K562 (cell line): ENCODE measurements around the gene SH3D19. TPM values are rescaled to one million over a fixed set of nuclear protein-coding genes. Genes with fewer than 3 reads are reported as not detected.

Experiments used
- ATAC-seq: fragments of 200-7000 bp; cut with Tn5 transposase; 3 replicates; pipeline ENCODE4 v1.9.1; 2020; ENCODE audit warnings: moderate library complexity
- BruUV-seq: library from RNA; stranded (reverse); fragments of 400-500 nt; replicated peaks from 2 replicates; lab custom pipeline; 2021; lab: Mats Ljungman, UMichigan
- CTCF ChIA-PET: fragments of 300-600 bp; formaldehyde crosslinking; extraction: SDS; loops from one replicate; lab custom pipeline; 2021; ENCODE audit warnings: low intra/inter-chr PET ratio; lab: Yijun Ruan, JAX
- POLR2A ChIA-PET: fragments of 300-600, 350-650 bp; sonication (Branson Sonifier 250); formaldehyde crosslinking; extraction: SDS; loops from one replicate; lab custom pipeline; 2021; ENCODE audit warnings: antibody characterized with exemption, inconsistent platforms; lab: Yijun Ruan, JAX
- DNase-seq, 4 experiments: peaks; one replicate each; pipeline versions ENCODE4 v3.0.0 to v3.0.0-alpha.2; 2011 to 2018; ENCODE audit warnings: low spot score in 3 of 4, mixed read lengths in 3 of 4; ENCODE audit errors: extremely low read depth in 1 of 4
- FAIRE-seq: peaks from 2 replicates; lab custom pipeline; 2011; peaks lifted over from hg19 to GRCh38; lab: Jason Lieb, UNC
- H2AFZ ChIP-seq: 2 replicates; pipeline ENCODE4 v1.6.0; 2011; ENCODE audit warnings: low read depth, low read length, control low read depth, inconsistent platforms
- H3K27ac ChIP-seq: fragments of 200-600 bp; 3 replicates; pipeline ENCODE4 v1.8.0; 2011; ENCODE audit warnings: low read depth, mild to moderate bottlenecking, control low read depth, inconsistent platforms, low read length, moderate library complexity, mixed read lengths; ENCODE audit errors: extremely low read depth
- H3K27me3 ChIP-seq, 2 experiments: fragments of 300-600 bp in 1 of 2; 2 replicates in 1 of 2; 3 replicates in 1 of 2; pipeline versions ENCODE4 v1.6.0 to v1.8.0; 2011; ENCODE audit warnings: inconsistent platforms in 2 of 2, low read length in 2 of 2, mild to moderate bottlenecking in 1 of 2, mixed read lengths in 1 of 2, moderate library complexity in 1 of 2; ENCODE audit not compliant: control insufficient read depth in 2 of 2, insufficient read depth in 2 of 2
- H3K36me3 ChIP-seq: fragments of 300-600 bp; 3 replicates; pipeline ENCODE4 v1.8.0; 2011; ENCODE audit warnings: mild to moderate bottlenecking, low read length, inconsistent platforms; ENCODE audit not compliant: control insufficient read depth, insufficient read depth
- H3K4me1 ChIP-seq, 2 experiments: fragments of 200-600 bp in 1 of 2; replicated peaks in 1 of 2; 2 replicates in 1 of 2; 3 replicates in 1 of 2; pipeline versions ENCODE4 v1.5.1 to v1.8.0; 2011; ENCODE audit warnings: inconsistent platforms in 2 of 2, low read length in 2 of 2, mild to moderate bottlenecking in 1 of 2, mixed read lengths in 1 of 2, moderate library complexity in 1 of 2; ENCODE audit not compliant: control insufficient read depth in 2 of 2, insufficient read depth in 2 of 2
- H3K4me2 ChIP-seq: 2 replicates; pipeline ENCODE4 v1.6.1; 2011; ENCODE audit warnings: low read length, control low read depth, inconsistent platforms, mixed read lengths; ENCODE audit not compliant: insufficient read depth
- H3K4me3 ChIP-seq: fragments of 200-600 bp; sonication (generic), shearing (Covaris generic); 2 replicates; pipeline ENCODE4 v1.5.1; 2016; ENCODE audit warnings: control low read depth, inconsistent platforms
- H3K79me2 ChIP-seq: fragments of 200-600 bp; 3 replicates; pipeline ENCODE4 v1.8.0; 2011; ENCODE audit warnings: low read length, inconsistent platforms; ENCODE audit not compliant: control insufficient read depth, insufficient read depth
- H3K9ac ChIP-seq, 2 experiments: 2 replicates each; pipeline versions ENCODE4 v1.6.0 to v1.6.1; 2011; ENCODE audit warnings: low read depth in 2 of 2, low read length in 2 of 2, control low read depth in 1 of 2, inconsistent platforms in 1 of 2, mild to moderate bottlenecking in 1 of 2, mixed read lengths in 1 of 2; ENCODE audit not compliant: insufficient read depth in 1 of 2
- H3K9me1 ChIP-seq: one replicate; pipeline ENCODE4 v1.6.0; 2011; ENCODE audit warnings: inconsistent platforms, mild to moderate bottlenecking, low read length, moderate library complexity; ENCODE audit not compliant: control insufficient read depth, insufficient read depth
- H3K9me3 ChIP-seq: replicated peaks from 2 replicates; pipeline ENCODE4 v1.5.1; 2011; ENCODE audit warnings: low read depth, low read length, inconsistent platforms; ENCODE audit not compliant: control insufficient read depth, insufficient read depth
- H4K20me1 ChIP-seq: replicated peaks from 2 replicates; pipeline ENCODE4 v1.6.1; 2011; ENCODE audit warnings: low read length, inconsistent platforms, mixed read lengths; ENCODE audit not compliant: control insufficient read depth, insufficient read depth
- ESRRB ChIP-seq: fragments of 250-450 bp; sonication (Bioruptor Pico); IDR thresholded peaks from 2 replicates; pipeline ENCODE4 v1.5.0; 2020; ENCODE audit warnings: mild to moderate bottlenecking, moderate library complexity, borderline replicate concordance
- GTF2B ChIP-seq: IDR thresholded peaks from 2 replicates; pipeline ENCODE4 v1.6.1; 2011; ENCODE audit not compliant: insufficient read length; ENCODE audit errors: extremely low read depth
- MCM5 ChIP-seq: fragments of 450-650 bp; IDR thresholded peaks from 2 replicates; pipeline ENCODE4 v1.6.1; 2016; ENCODE audit warnings: low read depth
- NFIC ChIP-seq: fragments of 450-650 bp; IDR thresholded peaks from 2 replicates; pipeline ENCODE4 v1.6.1; 2017; ENCODE audit warnings: mild to moderate bottlenecking, inconsistent platforms
- ZBTB12 ChIP-seq: fragments of 250-450 bp; sonication (Bioruptor Pico); IDR thresholded peaks from 2 replicates; pipeline ENCODE4 v1.4.0; 2020
- WGBS: fragments of 100-300 bp; shearing (Covaris generic); methylation state at CpG from one replicate; pipeline ENCODE4 v1.1.6; 2016; ENCODE audit warnings: low coverage, mixed read lengths; ENCODE audit not compliant: insufficient coverage; ENCODE audit errors: missing lambda C conversion rate; 5-methylcytosine and 5-hydroxymethylcytosine counted together
- in situ Hi-C: fragments of 300-500 bp; cut with MboI; formaldehyde crosslinking; loops from 4 replicates; pipeline ENCODE4 v1.15.0; 2018; ENCODE audit warnings: inconsistent platforms, mixed read lengths
- intact Hi-C: fragments of 100-400 bp; cut with micrococcal nuclease; formaldehyde crosslinking; loops from 2 replicates; pipeline ENCODE4 v1.14.2; 2022
- polyA plus RNA-seq, 8 experiments: library from polyadenylated mRNA; depleted of rRNA in 4 of 8; stranded (reverse) in 5 of 8; unstranded in 3 of 8; fragments of >200 nt; fragmentation: Nextera tagmentation in 2 of 8; fragmentation: Illumina TruSeq in 1 of 8; extraction: Ambion mirVana in 2 of 8; extraction: Trizol in 1 of 8; gene quantifications; 2 replicates each; pipeline versions ENCODE4 v1.2.1 to v1.2.3, GENCODE V29; 2011 to 2014; ENCODE audit warnings: inconsistent platforms in 1 of 8, missing spikeins in 1 of 8
- total RNA-seq, 7 experiments: library from RNA; depleted of rRNA in 6 of 7; stranded (reverse); fragments of >200 nt in 6 of 7; fragmentation: Illumina TruSeq in 2 of 7; extraction: Trizol in 2 of 7; gene quantifications; 2 replicates each; pipeline versions ENCODE4 v1.2.1 to v1.2.3, GENCODE V29; 2011 to 2021; ENCODE audit warnings: low replicate concordance in 1 of 7

Gene SH3D19
- total and polyA plus RNA-seq, 9 of the 15 experiments (the other 6 are each of a cell fraction or from before 2014, with no cell fraction given), result 0.42 to 2.2 (median 1.1) TPM; not detected in 6

- ATAC-seq, result no peak; the same call in 2 of the 3 replicates
- intact Hi-C loops (no loop called here), in situ Hi-C loops (no loop called here)
- no peaks in the 10 kb centered on the region for H3K79me2 ChIP-seq
- H3K27me3 ChIP-seq, result peaks cover 2 to 18% of the 10 kb centered on the region in 2 experiments; a peak in 4 of 5 replicates
- TF ChIP-seq NFIC (peak; percentile 63), ESRRB (CRISPR knock-in tag) (no peak)
- no peaks in the 10 kb centered on the region for H4K20me1 ChIP-seq
- H3K4me2 ChIP-seq, result no peak overlapping the region
- 1% methylated on average over 7 of the region's 7 CpGs for WGBS
- H3K27ac ChIP-seq, result no peak overlapping the region
- FAIRE-seq, result no peak
- H3K9ac ChIP-seq, result no peak overlapping the region
- H3K36me3 ChIP-seq, result no peaks in the 10 kb centered on the region
- no peak overlapping the region for H3K4me3 ChIP-seq
- no peaks in the 10 kb centered on the region for H3K9me3 ChIP-seq
- no peak for DNase-seq
- no peaks in the 10 kb centered on the region for H3K4me1 ChIP-seq
- no peak overlapping the region for H2AFZ ChIP-seq
- no TSS peak for BruUV-seq
- ChIA-PET CTCF (no interaction called here), POLR2A (no interaction called here)
- no peaks in the 10 kb centered on the region for H3K9me1 ChIP-seq
Observed at GRCh38 chr4:151175233-151175632, 150.2 kb downstream of the SH3D19 start.

- CTCF ChIA-PET, result no interaction called here
Observed at GRCh38 chr4:151174784-151175183, 150.6 kb downstream of the SH3D19 start.

More at GRCh38 chr4:151174784-151175183, 150.6 kb downstream of the SH3D19 start:
- H2AFZ ChIP-seq, result no peak overlapping the region
- 0% methylated on average over 7 of the region's 7 CpGs for WGBS
- H3K9me1 ChIP-seq, result no peaks in the 10 kb centered on the region
- no peak for FAIRE-seq
- no TSS peak for BruUV-seq
- no peak overlapping the region for H3K4me3 ChIP-seq
- in situ Hi-C loops, result no loop called here
- H3K9ac ChIP-seq, result no peak overlapping the region
- TF ChIP-seq GTF2B (no peak), MCM5 (no peak), ZBTB12 (CRISPR knock-in tag) (no peak)
- TF ChIP-seq, all 486 proteins: peak for 0
- Histone ChIP-seq H3K79me2 (no peaks in the 10 kb centered on the region), H3K27me3 (peaks cover 2 to 16% of the 10 kb centered on the region in 2 experiments; a peak in 3 of 5 replicates), H3K4me1 (no peaks in the 10 kb centered on the region), H3K36me3 (no peaks in the 10 kb centered on the region), H3K4me2 (no peak overlapping the region), H3K27ac (no peak overlapping the region), H3K9me3 (no peaks in the 10 kb centered on the region), H4K20me1 (no peaks in the 10 kb centered on the region)
- intact Hi-C loops, result no loop called here
- DNase-seq (no peak), ATAC-seq (no peak)
- POLR2A ChIA-PET, result interaction anchor here (1.0 kb wide), 1 partner anchor 10 kb away, joined by 4 read pairs; no protein-coding TSS in a partner anchor
